Activated CD8-positive, alpha-beta memory T cell treated with anti-CD3 and anti-CD28 coated beads, Interleukin-2, amount 50 U/mL, for 1 hour (primary cell): ENCODE results near the gene VPS25.
"Not testable (repeated sequence)": the region's sequence is repeated elsewhere in the genome, so short reads cannot be mapped to it uniquely, and the experiment has no call there.

Experiments used
- DNase-seq: peaks from one replicate; pipeline ENCODE4 v3.0.0-alpha.2; 2020; ENCODE audit errors: extremely low read depth

The VPS25 gene

GRCh38 chr17:42773290-42774035 lies at the start of gene VPS25:
Gene VPS25 (plus strand): TSS chr17:42773449. CDS start chr17:42773476, 27 bp downstream.
- DNase-seq = peak; percentile 40

GRCh38 chr17:42723636-42724035 lies 49.6 kb upstream of the VPS25 start:
- no peak for DNase-seq

- no peak for DNase-seq
Observed at GRCh38 chr17:42725143-42725542, 48.1 kb upstream of the VPS25 start.

- no peak for DNase-seq
Observed at GRCh38 chr17:42740699-42741098, 32.5 kb upstream of the VPS25 start.

- not testable (repeated sequence) for DNase-seq
Observed at GRCh38 chr17:42742916-42743315, 30.3 kb upstream of the VPS25 start.

GRCh38 chr17:42743595-42744282 lies 29.5 kb upstream of the VPS25 start:
- no peak for DNase-seq

GRCh38 chr17:42744283-42744805 lies 28.9 kb upstream of the VPS25 start:
- peak; percentile 25 for DNase-seq

- DNase-seq = peak; percentile 71
Observed at GRCh38 chr17:42744806-42745617, 28.2 kb upstream of the VPS25 start, which contains the start of gene EZH1. Gene EZH1 (minus strand): TSS chr17:42745040. CDS start chr17:42728941, 16,099 bp downstream.

- DNase-seq = no peak
Observed at GRCh38 chr17:42748202-42748907, 24.9 kb upstream of the VPS25 start.

GRCh38 chr17:42748908-42749798 lies 24.1 kb upstream of the VPS25 start:
- DNase-seq = no peak

GRCh38 chr17:42750739-42751344 lies 22.4 kb upstream of the VPS25 start:
- DNase-seq = no peak

- no peak for DNase-seq
Observed at GRCh38 chr17:42751628-42752027, 21.6 kb upstream of the VPS25 start.

- DNase-seq = no peak
Observed at GRCh38 chr17:42754782-42755181, 18.5 kb upstream of the VPS25 start.

GRCh38 chr17:42759982-42760651 lies 13.1 kb upstream of the VPS25 start:
- no peak for DNase-seq

GRCh38 chr17:42760652-42761581 lies 12.3 kb upstream of the VPS25 start, which contains the start of gene RAMP2:
Gene RAMP2 (plus strand): TSS chr17:42761227. CDS start chr17:42761262, 35 bp downstream.
- no peak for DNase-seq

- no peak for DNase-seq
Observed at GRCh38 chr17:42761638-42762037, 11.6 kb upstream of the VPS25 start.

GRCh38 chr17:42766124-42766523 lies 7.1 kb upstream of the VPS25 start:
- DNase-seq = no peak

GRCh38 chr17:42767512-42767911 lies 5.7 kb upstream of the VPS25 start:
- no peak for DNase-seq
